ENCODE results near the gene ABCC3.

Gene ABCC3

GRCh38 chr17:50737118-50737698 is 102.5 kb downstream of the ABCC3 start:
- DNase-seq (ENCODE audit: low spot score) = no peak

GRCh38 chr17:50739098-50739497 is 104.4 kb downstream of the ABCC3 start:
- DNase-seq (ENCODE audit: low spot score) = no peak
